Activated CD4-positive, CD25-positive, alpha-beta regulatory T cell treated with anti-CD3 and anti-CD28 coated beads, Interleukin-2, amount 50 U/mL, for 24 hours (primary cell): Measurements from ENCODE around the gene CTDNEP1.

Experiments used
- ATAC-seq, 2 donors: fragments of 150-1000 bp; cut with Tn5 transposase; one replicate each; pipeline ENCODE4 v1.10.0; 2021; ENCODE audit warnings: mild to moderate bottlenecking in 1 of 2, moderate library complexity in 1 of 2

CTDNEP1 gene

GRCh38 chr17:7251661-7252175 lies at the start of gene CTDNEP1:
Gene CTDNEP1 (minus strand): TSS chr17:7251734. CDS start chr17:7251296, 438 bp downstream.
- peak; percentile 96 to 97 for ATAC-seq

GRCh38 chr17:7296189-7296861 lies 44.8 kb upstream of the CTDNEP1 start:
- ATAC-seq: peak; percentile 54 to 62

- ATAC-seq: no peak
These were observed 44.0 kb upstream of the CTDNEP1 start for GRCh38 chr17:7295230-7296180.

- peak; percentile 70 to 75 for ATAC-seq
These were observed 43.1 kb upstream of the CTDNEP1 start, which contains the start of gene YBX2 for GRCh38 chr17:7294614-7295153. Gene YBX2 (minus strand): TSS chr17:7294639. CDS start chr17:7294500, 139 bp downstream.

- ATAC-seq: no peak
These were observed 42.5 kb upstream of the CTDNEP1 start for GRCh38 chr17:7293816-7294613.

- no peak for ATAC-seq
These were observed 41.6 kb upstream of the CTDNEP1 start for GRCh38 chr17:7293159-7293558.

GRCh38 chr17:7292729-7293128 lies 41.2 kb upstream of the CTDNEP1 start:
- ATAC-seq: no peak

GRCh38 chr17:7292194-7292593 lies 40.7 kb upstream of the CTDNEP1 start:
- ATAC-seq: no peak

GRCh38 chr17:7290685-7291084 lies 39.2 kb upstream of the CTDNEP1 start:
- ATAC-seq: no peak

- no peak for ATAC-seq
These were observed 38.6 kb upstream of the CTDNEP1 start for GRCh38 chr17:7290166-7290565.

- ATAC-seq: no peak
These were observed 37.9 kb upstream of the CTDNEP1 start for GRCh38 chr17:7289256-7290032.

- no peak for ATAC-seq
These were observed 34.1 kb upstream of the CTDNEP1 start for GRCh38 chr17:7285679-7286078.

- ATAC-seq: no peak
These were observed 33.4 kb upstream of the CTDNEP1 start for GRCh38 chr17:7284911-7285310.

GRCh38 chr17:7283471-7284216 lies 32.1 kb upstream of the CTDNEP1 start:
- no peak for ATAC-seq

GRCh38 chr17:7282752-7283321 lies 31.3 kb upstream of the CTDNEP1 start:
- ATAC-seq: no peak

GRCh38 chr17:7281953-7282751 lies 30.6 kb upstream of the CTDNEP1 start:
- ATAC-seq: no peak

- peak; percentile 75 to 80 for ATAC-seq
These were observed 29.8 kb upstream of the CTDNEP1 start, which contains the start of gene SLC2A4 for GRCh38 chr17:7281074-7281952. Gene SLC2A4 (plus strand): TSS chr17:7281718. CDS start chr17:7281935, 217 bp downstream.

GRCh38 chr17:7280519-7281073 lies 29.1 kb upstream of the CTDNEP1 start:
- ATAC-seq: peak; percentile 78 to 85
